NT2/D1 (cell line): ENCODE data around the gene XDH.

ENCODE experiments used
- SUZ12 ChIP-seq: IDR thresholded peaks from 2 replicates; pipeline ENCODE4 v1.6.1; 2011; ENCODE audit not compliant: insufficient read length, insufficient read depth; ENCODE audit errors: extremely low read depth
- ZNF274 ChIP-seq: IDR thresholded peaks from 2 replicates; pipeline ENCODE4 v1.6.1; 2011; ENCODE audit warnings: mild to moderate bottlenecking, low read depth, low read length

GRCh38 chr2:31333527-31334183, 80.9 kb downstream of the XDH start:
- no peak for TF ChIP-seq ZNF274
- no peak for TF ChIP-seq SUZ12
